Renal cortex interstitium (tissue), 11 donors: ENCODE data around the gene C1QA. TPM values are rescaled to one million over a fixed set of nuclear protein-coding genes. Genes with fewer than 3 reads are reported as not detected.

Experiments used
- DNase-seq, 11 donors: peaks; one replicate each; pipeline ENCODE4 v3.0.0-alpha.2; 2013; ENCODE audit warnings: low read depth in 9 of 11, low spot score in 4 of 11; ENCODE audit errors: extremely low read depth in 1 of 11
- polyA plus RNA-seq, 3 donors: library from polyadenylated mRNA; unstranded; fragments of 120-200 nt; gene quantifications; one replicate each; pipeline ENCODE4 v1.2.1, GENCODE V29; 2013; ENCODE audit not compliant: insufficient read length in 3 of 3

C1QA gene
- polyA plus RNA-seq, 3 donors, result 8.3 to 20.8 (median 14.9) TPM

DNA sequence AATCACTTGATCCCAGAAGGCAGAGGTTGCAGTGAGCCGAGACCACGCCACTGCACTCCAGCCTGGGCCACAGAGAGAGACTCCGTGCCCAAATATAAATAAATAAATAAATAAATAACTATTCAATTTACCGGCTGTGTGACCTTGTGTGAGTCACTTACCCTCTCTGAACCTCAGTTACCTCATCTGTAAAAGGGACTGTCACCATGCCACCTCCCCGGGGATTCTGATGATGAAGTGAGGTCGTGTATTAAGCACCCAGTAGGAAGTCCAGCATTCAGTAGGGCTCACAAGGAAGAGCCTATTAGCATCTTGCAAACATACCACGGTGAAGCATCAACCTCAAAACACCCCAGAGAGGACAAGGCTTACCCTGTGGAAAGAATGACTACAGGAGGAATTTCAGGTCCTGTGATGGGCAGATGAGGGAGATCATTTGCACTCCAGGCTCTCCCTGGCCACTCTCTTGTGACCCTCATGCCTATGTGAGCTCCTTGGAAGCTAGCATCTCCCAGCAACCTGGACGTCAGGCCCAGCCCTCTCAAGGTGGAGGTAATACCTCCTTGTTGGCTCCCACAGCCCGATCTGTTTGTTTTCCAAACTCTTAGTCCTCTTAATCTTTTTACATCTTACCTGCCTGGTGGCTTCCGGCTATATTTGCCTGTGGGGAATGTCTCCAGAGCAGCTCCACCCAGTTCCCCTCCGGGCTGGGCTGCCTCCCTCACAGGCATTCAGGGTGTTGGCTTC, 7.6 kb upstream of the C1QA start:
- no peak for DNase-seq

DNA sequence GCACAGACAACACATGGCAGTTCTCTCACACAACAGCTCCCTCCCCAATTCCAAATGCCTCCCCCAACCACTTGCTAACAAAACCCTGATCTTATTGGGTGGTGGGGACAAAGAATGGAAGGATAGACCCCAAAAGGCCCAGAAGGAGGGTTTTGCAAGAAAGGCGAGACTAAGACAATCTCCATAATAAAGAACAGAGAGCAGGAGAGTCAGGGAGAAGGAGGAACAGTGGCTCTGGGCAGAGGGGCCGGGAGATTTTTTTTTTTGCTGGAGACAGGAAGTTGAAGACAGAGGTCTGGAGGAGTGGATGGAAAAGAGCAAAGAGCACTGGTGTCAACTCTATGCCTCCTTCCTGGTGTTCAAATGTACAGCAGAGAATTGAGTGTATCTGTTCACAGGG, 6.5 kb upstream of the C1QA start:
- DNase-seq, result no peak

DNA sequence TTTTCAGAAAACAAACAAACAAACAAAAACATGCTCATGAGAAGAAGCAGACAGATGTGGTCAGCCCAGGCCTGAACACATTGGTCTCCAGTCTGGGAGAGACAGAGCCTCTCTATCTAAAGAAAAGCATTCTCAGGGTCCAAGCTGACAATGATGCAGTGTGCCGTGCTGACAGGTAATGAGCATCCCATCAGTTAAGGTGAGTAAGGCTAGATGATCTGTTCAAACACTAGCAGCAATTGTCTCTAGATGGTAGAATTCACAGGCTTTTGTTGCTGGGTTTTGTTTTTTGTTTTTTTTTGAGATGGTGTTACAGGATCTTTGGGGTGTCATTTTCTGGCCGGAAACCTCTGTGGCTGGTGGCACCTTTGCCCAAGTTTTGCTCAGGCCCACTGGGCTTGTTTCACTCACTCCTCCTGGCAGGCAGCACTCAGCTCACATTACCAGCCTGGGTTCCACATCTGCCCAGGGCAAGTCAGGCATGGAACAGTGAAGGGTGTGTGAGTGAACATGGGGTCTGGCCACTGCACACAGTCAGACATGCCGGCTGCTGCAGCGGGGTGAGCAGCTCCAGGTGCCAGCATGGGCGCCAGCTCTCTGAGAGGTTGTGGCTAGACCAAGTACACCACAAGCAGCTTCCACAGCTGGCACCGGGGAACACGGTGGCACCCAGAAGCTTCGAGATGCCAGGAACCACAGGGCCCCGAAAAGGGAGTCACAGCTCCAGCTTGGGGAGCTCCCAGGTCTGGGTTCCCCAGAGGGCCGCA, 2.5 kb upstream of the C1QA start:
- DNase-seq, result no peak

DNA sequence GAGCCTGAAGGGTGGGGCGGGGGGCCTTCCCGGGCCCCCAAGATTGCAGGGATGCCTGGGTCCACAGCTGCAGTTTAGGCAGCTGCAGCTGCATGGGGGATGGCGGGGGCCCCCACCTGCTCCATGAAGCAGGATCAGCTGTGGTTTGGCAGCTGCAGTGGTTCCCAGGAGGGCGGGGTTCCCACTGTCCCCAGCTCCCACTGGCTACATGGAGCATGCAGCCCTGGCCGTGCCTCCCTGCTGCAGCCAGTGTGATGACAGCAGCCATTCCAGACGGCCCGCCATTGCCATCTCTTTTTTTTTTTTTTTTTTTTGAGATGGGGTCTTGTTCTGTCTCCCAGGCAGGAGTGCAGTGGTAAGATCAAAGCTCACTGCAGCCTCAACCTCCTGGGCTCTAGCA, 992 bp upstream of the C1QA start:
- DNase-seq, result no peak

DNA sequence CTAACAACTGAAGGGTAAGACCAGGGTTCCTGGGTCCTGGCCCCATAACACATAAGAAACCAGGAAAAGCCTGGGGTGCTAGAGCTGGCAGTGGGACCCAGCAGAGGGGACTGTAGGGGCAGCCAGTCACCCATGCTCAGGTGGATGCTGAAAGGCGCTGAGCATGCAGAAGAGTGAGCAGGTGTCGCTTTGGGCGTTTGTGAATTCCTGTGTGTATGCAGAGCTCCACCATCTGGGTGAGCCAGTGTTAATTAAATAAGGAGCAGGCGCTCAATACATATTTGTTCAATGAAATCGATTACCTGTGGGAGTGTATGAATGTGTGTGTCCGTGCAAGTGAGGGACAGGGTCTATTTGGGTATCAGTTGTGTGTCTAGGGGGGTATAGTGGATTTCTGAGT, 499 bp downstream of the C1QA start:
- no peak for DNase-seq

DNA sequence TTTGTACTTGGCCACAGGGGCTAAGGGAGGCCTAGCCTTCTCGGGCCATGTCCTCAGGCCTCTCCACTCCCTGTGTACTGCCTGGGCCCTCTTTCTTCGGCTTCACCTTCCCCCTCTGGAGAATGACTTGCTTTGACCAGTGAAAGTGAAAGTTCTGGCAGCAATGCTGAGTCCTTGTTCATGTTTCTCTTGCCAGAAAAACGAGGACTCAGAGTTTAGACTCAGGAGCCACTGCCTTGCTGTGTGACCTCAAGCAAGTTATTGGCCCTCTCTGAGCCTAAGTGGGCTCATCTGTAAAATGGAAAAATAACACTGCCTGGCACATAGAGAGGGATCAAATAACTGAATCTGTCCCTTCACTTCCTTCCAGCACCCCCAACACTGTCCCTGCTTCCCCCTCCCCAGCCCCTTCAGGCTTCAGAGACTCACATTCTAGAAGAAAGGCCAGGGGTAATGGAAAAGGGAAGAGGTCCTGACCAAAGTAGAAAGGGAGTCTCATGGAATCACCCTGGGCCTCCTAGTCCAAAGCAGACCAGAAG, 1.5 kb downstream of the C1QA start:
- DNase-seq, result no peak

DNA sequence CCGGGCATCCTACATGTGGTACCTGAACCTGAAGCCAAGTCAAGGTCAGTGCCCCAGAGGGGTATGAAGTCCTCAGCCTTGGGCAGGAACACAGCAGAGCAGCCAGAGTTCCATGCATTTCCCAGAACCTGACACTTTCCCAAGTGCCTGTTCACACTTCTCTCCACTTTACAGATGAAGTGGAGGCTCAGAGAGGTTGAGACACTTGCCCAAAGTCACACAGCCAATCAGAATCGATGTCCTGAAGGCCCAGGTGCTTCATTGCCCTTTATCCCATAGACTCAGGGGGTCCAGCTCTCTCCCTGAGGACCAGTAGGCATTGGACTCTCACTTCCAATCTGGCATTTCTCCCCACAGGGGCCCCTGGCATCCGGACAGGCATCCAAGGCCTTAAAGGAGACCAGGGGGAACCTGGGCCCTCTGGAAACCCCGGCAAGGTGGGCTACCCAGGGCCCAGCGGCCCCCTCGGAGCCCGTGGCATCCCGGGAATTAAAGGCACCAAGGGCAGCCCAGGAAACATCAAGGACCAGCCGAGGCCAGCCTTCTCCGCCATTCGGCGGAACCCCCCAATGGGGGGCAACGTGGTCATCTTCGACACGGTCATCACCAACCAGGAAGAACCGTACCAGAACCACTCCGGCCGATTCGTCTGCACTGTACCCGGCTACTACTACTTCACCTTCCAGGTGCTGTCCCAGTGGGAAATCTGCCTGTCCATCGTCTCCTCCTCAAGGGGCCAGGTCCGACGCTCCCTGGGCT, 2.2 kb downstream of the C1QA start:
- DNase-seq, result no peak

DNA sequence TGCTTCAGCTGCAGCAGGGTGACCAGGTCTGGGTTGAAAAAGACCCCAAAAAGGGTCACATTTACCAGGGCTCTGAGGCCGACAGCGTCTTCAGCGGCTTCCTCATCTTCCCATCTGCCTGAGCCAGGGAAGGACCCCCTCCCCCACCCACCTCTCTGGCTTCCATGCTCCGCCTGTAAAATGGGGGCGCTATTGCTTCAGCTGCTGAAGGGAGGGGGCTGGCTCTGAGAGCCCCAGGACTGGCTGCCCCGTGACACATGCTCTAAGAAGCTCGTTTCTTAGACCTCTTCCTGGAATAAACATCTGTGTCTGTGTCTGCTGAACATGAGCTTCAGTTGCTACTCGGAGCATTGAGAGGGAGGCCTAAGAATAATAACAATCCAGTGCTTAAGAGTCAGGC, 2.9 kb downstream of the C1QA start:
- DNase-seq, result no peak

DNA sequence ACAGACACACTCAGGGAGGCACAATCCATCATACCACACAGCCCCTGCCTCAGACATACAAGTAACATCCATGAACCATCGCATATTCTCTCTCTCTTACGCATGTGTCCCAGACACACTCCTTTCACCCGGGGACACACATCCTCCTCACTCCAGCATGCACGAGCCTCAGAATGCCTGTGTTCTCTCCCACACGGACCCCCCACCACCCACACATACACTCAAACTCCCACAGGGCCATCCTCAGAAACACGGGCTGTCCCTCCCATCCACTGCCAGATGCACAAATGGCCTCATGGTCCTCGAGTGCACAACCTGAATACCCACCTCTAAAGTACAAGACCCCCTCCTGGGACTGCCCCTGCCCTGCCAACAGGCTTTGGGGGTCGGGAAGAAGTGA, 4.8 kb downstream of the C1QA start:
- DNase-seq, result no peak

DNA sequence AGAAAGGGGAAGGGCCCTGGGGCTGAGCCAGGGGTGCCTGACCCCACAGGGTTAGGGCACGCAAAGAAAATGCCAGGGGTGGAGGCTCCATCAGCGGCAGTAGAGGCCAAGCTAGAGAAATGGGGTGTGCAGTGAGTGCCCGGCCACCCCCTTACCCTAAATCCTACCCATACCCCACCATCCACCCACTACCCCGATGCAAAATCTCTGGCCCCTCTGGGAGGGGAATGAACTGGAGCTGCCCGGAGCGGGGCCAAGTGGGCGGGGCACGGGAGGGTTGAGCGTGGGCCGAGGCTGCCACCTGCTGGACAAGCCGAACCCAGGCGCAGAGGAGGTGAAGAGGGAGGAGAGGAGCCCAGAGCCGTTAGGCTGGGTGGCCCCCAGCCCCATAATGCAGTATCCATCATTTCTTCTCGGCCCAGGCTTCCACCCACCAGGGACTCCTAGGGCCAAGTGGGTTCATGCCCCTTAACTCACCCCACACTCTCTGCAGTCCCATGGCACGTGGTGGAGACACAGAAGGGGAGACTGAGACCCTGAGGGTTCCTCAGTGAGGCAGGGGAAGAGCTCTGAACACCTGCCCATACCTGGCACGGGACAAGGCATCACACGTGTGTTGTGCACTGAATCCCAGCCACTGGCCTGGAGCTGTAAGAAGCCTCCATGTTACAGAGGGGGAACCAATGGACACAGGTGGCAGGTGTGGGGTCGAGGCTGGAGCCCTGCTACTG, 5.6 kb downstream of the C1QA start:
- DNase-seq, result peak in 7 of 11 donors; percentile 13 to 54 (median 45)

DNA sequence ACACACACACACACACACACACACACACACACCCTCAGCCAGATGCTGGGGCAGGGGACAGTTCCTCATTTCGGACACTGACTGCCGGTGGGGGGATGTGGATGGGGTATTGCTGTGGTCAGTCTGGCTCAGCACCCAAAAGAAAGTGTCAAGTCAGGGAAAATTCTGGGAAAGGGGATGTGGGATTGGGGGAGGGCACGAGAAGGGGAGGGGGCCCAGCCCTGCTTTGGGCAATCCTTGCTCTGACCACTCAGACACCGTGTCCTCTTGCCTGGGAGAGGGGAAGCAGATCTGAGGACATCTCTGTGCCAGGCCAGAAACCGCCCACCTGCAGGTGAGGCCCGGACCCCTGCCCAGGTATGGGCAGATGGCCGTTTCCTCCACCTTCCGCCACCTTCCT, 7.0 kb downstream of the C1QA start, which contains the start of gene C1QC:
Gene C1QC (plus strand): TSS at position 253 of the 400 bp plus-strand sequence. CDS start 391 bp downstream, outside the sequence.
- no peak for DNase-seq

DNA sequence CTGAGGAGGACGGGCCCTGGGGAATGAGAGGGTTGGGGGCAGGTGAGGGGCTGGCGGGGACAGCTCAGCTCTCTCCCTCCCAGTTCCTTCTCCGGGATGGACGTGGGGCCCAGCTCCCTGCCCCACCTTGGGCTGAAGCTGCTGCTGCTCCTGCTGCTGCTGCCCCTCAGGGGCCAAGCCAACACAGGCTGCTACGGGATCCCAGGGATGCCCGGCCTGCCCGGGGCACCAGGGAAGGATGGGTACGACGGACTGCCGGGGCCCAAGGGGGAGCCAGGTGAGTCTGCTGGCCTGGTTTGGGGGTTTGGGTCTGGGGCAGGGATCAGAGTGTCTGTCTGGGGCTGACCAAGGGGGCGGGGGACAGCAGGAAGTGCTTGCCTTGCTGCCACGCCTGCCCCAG, 7.5 kb downstream of the C1QA start:
- DNase-seq, result no peak

DNA sequence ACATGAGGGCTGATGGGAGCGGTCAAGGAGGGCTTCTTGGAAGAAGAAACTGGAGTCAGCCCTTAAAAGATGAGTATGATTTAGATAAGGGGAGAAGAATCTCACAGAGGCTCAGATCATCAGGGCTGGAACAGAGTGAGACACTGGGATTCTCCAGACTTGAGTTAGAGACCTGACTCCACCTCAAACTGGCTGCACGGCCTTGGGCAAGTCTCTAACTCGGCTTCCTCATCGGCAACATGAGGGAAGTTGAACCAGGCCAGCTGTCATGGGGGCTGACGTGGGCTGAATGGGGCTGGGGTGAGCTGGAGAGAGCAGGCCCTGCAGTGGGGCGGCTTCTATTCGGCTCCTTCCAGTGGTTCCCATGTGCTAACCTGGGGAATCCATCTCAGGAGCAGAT, 9.5 kb downstream of the C1QA start:
- no peak for DNase-seq

DNA sequence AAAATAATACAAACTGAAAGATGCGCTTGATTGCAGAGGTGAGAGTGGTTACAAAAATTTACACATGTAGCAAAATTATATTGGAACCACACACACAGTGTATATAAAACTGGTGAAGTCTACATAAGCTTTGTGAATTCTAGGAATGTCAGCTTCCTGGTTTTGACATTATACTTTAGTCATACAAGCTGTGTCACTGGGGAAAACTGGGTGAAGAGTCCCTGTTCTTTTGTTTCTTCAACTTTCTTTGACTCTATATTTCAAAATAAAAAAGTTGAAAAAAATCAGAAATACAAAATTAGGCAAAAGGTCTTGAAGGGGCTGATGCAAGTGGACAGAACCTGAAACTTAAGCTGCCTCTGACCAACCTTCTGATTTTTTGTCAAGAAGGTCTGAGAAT, 10.0 kb downstream of the C1QA start:
- DNase-seq, result no peak

DNA sequence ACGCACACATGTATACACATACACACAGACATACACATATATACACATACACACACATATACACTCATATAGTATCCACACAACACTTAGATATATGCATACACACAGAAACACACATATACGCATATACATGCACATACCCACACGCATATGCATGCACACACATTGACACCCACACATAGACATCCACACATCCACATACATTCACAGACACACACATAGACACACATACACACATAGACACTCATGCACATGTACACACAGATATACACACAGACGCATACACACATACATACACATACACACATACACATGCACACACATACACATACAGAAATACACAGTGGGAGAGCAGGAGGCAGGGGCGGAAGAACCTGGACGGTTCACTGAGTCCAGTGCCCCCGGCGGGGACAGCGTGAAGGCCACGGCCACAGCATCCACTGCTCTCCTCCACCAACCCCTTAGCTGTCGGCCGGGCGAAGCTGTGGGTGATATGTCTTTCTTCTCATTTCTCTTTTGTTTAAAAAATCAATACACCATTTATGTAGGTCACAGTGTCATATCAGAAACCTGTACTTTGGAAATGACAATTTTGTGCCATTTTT, 13.8 kb downstream of the C1QA start:
- DNase-seq, result no peak

DNA sequence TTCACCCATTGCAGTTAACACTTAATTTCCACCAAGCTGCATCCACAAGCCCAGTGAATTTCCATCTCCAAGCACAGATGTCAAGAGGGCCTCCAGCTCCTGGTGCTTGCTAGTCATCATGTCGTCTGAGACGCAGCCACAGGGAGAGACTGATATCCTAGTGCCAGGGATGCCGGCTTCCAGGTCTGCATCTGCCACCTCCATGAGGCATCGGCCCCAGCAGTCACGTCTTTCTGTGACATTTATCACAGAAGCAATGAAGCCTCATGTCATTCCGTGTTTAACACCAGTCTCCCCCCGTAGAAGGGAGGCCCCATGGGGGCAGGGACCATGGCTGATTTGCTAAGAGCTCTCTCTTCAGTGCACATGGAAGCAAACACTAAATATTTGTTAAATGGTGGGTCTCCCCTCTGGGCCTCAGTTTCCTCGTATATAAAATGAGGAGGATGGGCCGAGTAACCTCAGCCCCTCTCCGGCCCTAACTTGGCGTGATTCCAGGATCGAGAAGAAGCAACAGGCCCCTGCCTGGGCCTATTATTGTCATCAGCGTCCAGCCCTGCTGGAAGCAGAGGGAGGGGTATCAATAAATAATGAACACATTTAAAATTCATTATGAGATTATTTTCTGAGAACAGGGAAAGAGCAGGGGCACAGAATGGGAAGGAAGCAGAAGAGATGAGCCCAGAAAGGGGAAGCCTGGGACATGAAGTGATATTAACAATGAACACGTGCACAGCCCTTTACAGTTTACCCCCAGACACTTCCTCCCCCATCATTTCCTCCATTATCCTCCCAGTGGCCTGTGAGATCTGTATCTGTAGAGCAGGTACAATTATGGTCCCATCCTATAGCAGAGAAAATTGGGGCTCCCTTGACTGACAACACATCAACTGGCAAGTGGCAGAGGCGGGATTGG, 15.8 kb downstream of the C1QA start:
- no peak for DNase-seq

DNA sequence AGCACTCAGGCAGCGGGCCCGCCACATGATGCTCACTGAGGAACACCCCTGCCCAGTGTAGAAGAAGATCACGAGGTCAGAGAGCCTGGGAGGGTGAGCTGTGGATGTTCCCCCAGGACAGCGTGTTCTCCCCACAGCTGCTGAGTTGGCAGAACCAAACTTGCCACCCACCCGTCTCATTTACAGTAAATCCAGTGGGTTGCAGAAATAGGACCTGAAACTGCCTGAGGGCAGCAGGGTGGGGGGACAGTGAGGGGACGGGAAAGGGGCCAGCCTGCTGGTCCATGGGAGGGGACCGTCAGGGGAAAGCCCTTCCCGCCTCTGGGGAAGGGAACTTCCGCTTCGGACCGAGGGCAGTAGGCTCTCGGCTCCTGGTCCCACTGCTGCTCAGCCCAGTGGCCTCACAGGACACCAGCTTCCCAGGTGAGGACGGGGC, 16.5 kb downstream of the C1QA start, which contains the start of gene C1QB:
Gene C1QB (plus strand): TSS at position 356 of the 436 bp plus-strand sequence. CDS start 6,227 bp downstream, outside the sequence.
- no peak for DNase-seq
